ENCODE results near the gene RABGAP1L. TPM values are rescaled to one million over a fixed set of nuclear protein-coding genes. Genes with fewer than 3 reads are reported as not detected.
"Not testable (repeated sequence)": the region's sequence is repeated elsewhere in the genome, so short reads cannot be mapped to it uniquely, and the experiment has no call there.

Gene RABGAP1L
- total RNA-seq, 1 donor from 2014 or later: 87.4 TPM

GRCh38 chr1:174238845-174239501 is 79.7 kb downstream of the RABGAP1L start:
- not testable (repeated sequence) for DNase-seq (ENCODE audit: low spot score)

- DNase-seq (ENCODE audit: low spot score): no peak
Observed at GRCh38 chr1:174239541-174239940, 80.2 kb downstream of the RABGAP1L start.

GRCh38 chr1:174242856-174243255 is 83.5 kb downstream of the RABGAP1L start:
- no peak for DNase-seq (ENCODE audit: low spot score)

GRCh38 chr1:174243451-174244000 is 84.2 kb downstream of the RABGAP1L start:
- DNase-seq (ENCODE audit: low spot score): no peak

- no peak for DNase-seq (ENCODE audit: low spot score)
Observed at GRCh38 chr1:174244017-174244416, 84.7 kb downstream of the RABGAP1L start.

GRCh38 chr1:174247472-174247871 is 88.2 kb downstream of the RABGAP1L start:
- DNase-seq (ENCODE audit: low spot score): no peak

GRCh38 chr1:174248041-174248440 is 88.7 kb downstream of the RABGAP1L start:
- no peak for DNase-seq (ENCODE audit: low spot score)

GRCh38 chr1:174256386-174256785 is 97.1 kb downstream of the RABGAP1L start:
- DNase-seq (ENCODE audit: low spot score): not testable (repeated sequence)

GRCh38 chr1:174258148-174258550 is 98.8 kb downstream of the RABGAP1L start:
- DNase-seq (ENCODE audit: low spot score): peak; percentile 28

- no peak for DNase-seq (ENCODE audit: low spot score)
Observed at GRCh38 chr1:174262349-174263241, 103.3 kb downstream of the RABGAP1L start.

- no peak for DNase-seq (ENCODE audit: low spot score)
Observed at GRCh38 chr1:174265282-174265681, 106.0 kb downstream of the RABGAP1L start.

- no peak for DNase-seq (ENCODE audit: low spot score)
Observed at GRCh38 chr1:174266476-174266875, 107.2 kb downstream of the RABGAP1L start.

- no peak for DNase-seq (ENCODE audit: low spot score)
Observed at GRCh38 chr1:174266991-174267612, 107.8 kb downstream of the RABGAP1L start.

- DNase-seq (ENCODE audit: low spot score): no peak
Observed at GRCh38 chr1:174269989-174270651, 110.8 kb downstream of the RABGAP1L start.

- DNase-seq (ENCODE audit: low spot score): no peak
Observed at GRCh38 chr1:174273190-174273589, 113.9 kb downstream of the RABGAP1L start.

- no peak for DNase-seq (ENCODE audit: low spot score)
Observed at GRCh38 chr1:174273776-174274175, 114.5 kb downstream of the RABGAP1L start.

- no peak for DNase-seq (ENCODE audit: low spot score)
Observed at GRCh38 chr1:174274452-174274851, 115.1 kb downstream of the RABGAP1L start.

GRCh38 chr1:174274884-174275283 is 115.6 kb downstream of the RABGAP1L start:
- no peak for DNase-seq (ENCODE audit: low spot score)

- no peak for DNase-seq (ENCODE audit: low spot score)
Observed at GRCh38 chr1:174276087-174276486, 116.8 kb downstream of the RABGAP1L start.

GRCh38 chr1:174284052-174284451 is 124.7 kb downstream of the RABGAP1L start:
- no peak for DNase-seq (ENCODE audit: low spot score)

GRCh38 chr1:174286042-174286441 is 126.7 kb downstream of the RABGAP1L start:
- no peak for DNase-seq (ENCODE audit: low spot score)
